ENCODE results near the gene KLK5. TPM values are rescaled to one million over a fixed set of nuclear protein-coding genes. Genes with fewer than 3 reads are reported as not detected.
"Not testable (repeated sequence)": the region's sequence is repeated elsewhere in the genome, so short reads cannot be mapped to it uniquely, and the experiment has no call there.

KLK5 gene
- total RNA-seq, 1 experiment from 2014 or later: not detected

- Histone ChIP-seq H3K36me3 (ENCODE audit: insufficient read depth, low read length) (no peaks in the 10 kb centered on the region), H3K9me2 (replicated peaks; ENCODE audit: insufficient read depth, low read length) (no peaks in the 10 kb centered on the region), H3K4me1 (ENCODE audit: low read length) (no peaks in the 10 kb centered on the region), H2AFZ (ENCODE audit: low read length) (no peak overlapping the region), H3K9me3 (ENCODE audit: low read length) (no peaks in the 10 kb centered on the region), H3K27me3 (ENCODE audit: low read length) (no peaks in the 10 kb centered on the region), H3K27ac (ENCODE audit: low read length) (no peak overlapping the region), H3K9ac (ENCODE audit: low read length) (no peak overlapping the region), H3K79me2 (ENCODE audit: low read length) (no peaks in the 10 kb centered on the region), H3K4me2 (ENCODE audit: low read depth, low read length, poor library complexity, severe bottlenecking) (no peak overlapping the region), H3K4me3 (ENCODE audit: low read length) (no peak overlapping the region), H4K20me1 (ENCODE audit: insufficient read depth, low read depth, low read length) (no peaks in the 10 kb centered on the region)
- no peak for DNase-seq
These were observed 22.9 kb upstream of the KLK5 start for GRCh38 chr19:50975766-50976165.

- H3K36me3 ChIP-seq (ENCODE audit: insufficient read depth, low read length): no peaks in the 10 kb centered on the region
- H4K20me1 ChIP-seq (ENCODE audit: insufficient read depth, low read depth, low read length): no peaks in the 10 kb centered on the region
- no peak overlapping the region for H3K4me3 ChIP-seq (ENCODE audit: low read length)
- no peaks in the 10 kb centered on the region for H3K4me1 ChIP-seq (ENCODE audit: low read length)
- no peak overlapping the region for H3K4me2 ChIP-seq (ENCODE audit: low read depth, low read length, poor library complexity, severe bottlenecking)
- no peaks in the 10 kb centered on the region for H3K9me2 ChIP-seq (replicated peaks; ENCODE audit: insufficient read depth, low read length)
- H3K9ac ChIP-seq (ENCODE audit: low read length): no peak overlapping the region
- no peaks in the 10 kb centered on the region for H3K27me3 ChIP-seq (ENCODE audit: low read length)
- no peak overlapping the region for H2AFZ ChIP-seq (ENCODE audit: low read length)
- no peak overlapping the region for H3K27ac ChIP-seq (ENCODE audit: low read length)
- DNase-seq: no peak
- H3K9me3 ChIP-seq (ENCODE audit: low read length): no peaks in the 10 kb centered on the region
- H3K79me2 ChIP-seq (ENCODE audit: low read length): no peaks in the 10 kb centered on the region
These were observed 22.1 kb upstream of the KLK5 start for GRCh38 chr19:50974702-50975556.

GRCh38 chr19:50972795-50973376, 20.0 kb upstream of the KLK5 start:
- no peaks in the 10 kb centered on the region for H3K9me3 ChIP-seq (ENCODE audit: low read length)
- H3K4me2 ChIP-seq (ENCODE audit: low read depth, low read length, poor library complexity, severe bottlenecking): no peak overlapping the region
- no peaks in the 10 kb centered on the region for H3K4me1 ChIP-seq (ENCODE audit: low read length)
- no peaks in the 10 kb centered on the region for H4K20me1 ChIP-seq (ENCODE audit: insufficient read depth, low read depth, low read length)
- no peak overlapping the region for H2AFZ ChIP-seq (ENCODE audit: low read length)
- no peaks in the 10 kb centered on the region for H3K36me3 ChIP-seq (ENCODE audit: insufficient read depth, low read length)
- no peak overlapping the region for H3K4me3 ChIP-seq (ENCODE audit: low read length)
- no peaks in the 10 kb centered on the region for H3K27me3 ChIP-seq (ENCODE audit: low read length)
- H3K9ac ChIP-seq (ENCODE audit: low read length): no peak overlapping the region
- H3K79me2 ChIP-seq (ENCODE audit: low read length): no peaks in the 10 kb centered on the region
- H3K9me2 ChIP-seq (replicated peaks; ENCODE audit: insufficient read depth, low read length): no peaks in the 10 kb centered on the region
- no peak for DNase-seq
- H3K27ac ChIP-seq (ENCODE audit: low read length): no peak overlapping the region

- not testable (repeated sequence) for DNase-seq; H4K20me1 ChIP-seq (ENCODE audit: insufficient read depth, low read depth, low read length); H3K4me1 ChIP-seq (ENCODE audit: low read length); H3K4me2 ChIP-seq (ENCODE audit: low read depth, low read length, poor library complexity, severe bottlenecking); H3K9me3 ChIP-seq (ENCODE audit: low read length); H3K79me2 ChIP-seq (ENCODE audit: low read length); H2AFZ ChIP-seq (ENCODE audit: low read length); H3K27ac ChIP-seq (ENCODE audit: low read length); H3K9ac ChIP-seq (ENCODE audit: low read length); H3K9me2 ChIP-seq (replicated peaks; ENCODE audit: insufficient read depth, low read length); H3K4me3 ChIP-seq (ENCODE audit: low read length); H3K36me3 ChIP-seq (ENCODE audit: insufficient read depth, low read length); H3K27me3 ChIP-seq (ENCODE audit: low read length)
These were observed 17.0 kb upstream of the KLK5 start for GRCh38 chr19:50969810-50970209.

- Histone ChIP-seq H3K4me3 (ENCODE audit: low read length) (no peak within 1 kb of the TSS), H3K9me2 (replicated peaks; ENCODE audit: insufficient read depth, low read length) (no peaks in the 10 kb centered on the region), H2AFZ (ENCODE audit: low read length) (no peak within 1 kb of the TSS), H3K36me3 (ENCODE audit: insufficient read depth, low read length) (no peaks in the 10 kb centered on the region), H3K4me2 (ENCODE audit: low read depth, low read length, poor library complexity, severe bottlenecking) (no peak within 1 kb of the TSS), H3K4me1 (ENCODE audit: low read length) (no peaks in the 10 kb centered on the region), H3K79me2 (ENCODE audit: low read length) (no peaks in the 10 kb centered on the region), H3K9me3 (ENCODE audit: low read length) (no peaks in the 10 kb centered on the region), H3K27me3 (ENCODE audit: low read length) (no peaks in the 10 kb centered on the region), H3K27ac (ENCODE audit: low read length) (no peak within 1 kb of the TSS), H3K9ac (ENCODE audit: low read length) (no peak within 1 kb of the TSS), H4K20me1 (ENCODE audit: insufficient read depth, low read depth, low read length) (no peaks in the 10 kb centered on the region)
- DNase-seq: no peak
These were observed 16.5 kb upstream of the KLK5 start, which contains the start of gene KLK6 for GRCh38 chr19:50969413-50969760. KLK6 (minus strand) TSS chr19:50969591; CDS start chr19:50968104, 1,487 bp downstream.

- no peak overlapping the region for H3K27ac ChIP-seq (ENCODE audit: low read length)
- H3K36me3 ChIP-seq (ENCODE audit: insufficient read depth, low read length): no peaks in the 10 kb centered on the region
- no peak overlapping the region for H3K4me2 ChIP-seq (ENCODE audit: low read depth, low read length, poor library complexity, severe bottlenecking)
- no peak overlapping the region for H2AFZ ChIP-seq (ENCODE audit: low read length)
- H3K4me3 ChIP-seq (ENCODE audit: low read length): no peak overlapping the region
- no peaks in the 10 kb centered on the region for H3K27me3 ChIP-seq (ENCODE audit: low read length)
- H3K9ac ChIP-seq (ENCODE audit: low read length): no peak overlapping the region
- no peaks in the 10 kb centered on the region for H3K9me3 ChIP-seq (ENCODE audit: low read length)
- no peaks in the 10 kb centered on the region for H4K20me1 ChIP-seq (ENCODE audit: insufficient read depth, low read depth, low read length)
- no peaks in the 10 kb centered on the region for H3K79me2 ChIP-seq (ENCODE audit: low read length)
- DNase-seq: no peak
- no peaks in the 10 kb centered on the region for H3K4me1 ChIP-seq (ENCODE audit: low read length)
- H3K9me2 ChIP-seq (replicated peaks; ENCODE audit: insufficient read depth, low read length): no peaks in the 10 kb centered on the region
These were observed 16.0 kb upstream of the KLK5 start for GRCh38 chr19:50968716-50969412.

GRCh38 chr19:50967929-50968715, 15.3 kb upstream of the KLK5 start:
- Histone ChIP-seq H3K9me3 (ENCODE audit: low read length) (no peaks in the 10 kb centered on the region), H3K4me1 (ENCODE audit: low read length) (no peaks in the 10 kb centered on the region), H2AFZ (ENCODE audit: low read length) (no peak overlapping the region), H4K20me1 (ENCODE audit: insufficient read depth, low read depth, low read length) (no peaks in the 10 kb centered on the region), H3K79me2 (ENCODE audit: low read length) (no peaks in the 10 kb centered on the region), H3K9ac (ENCODE audit: low read length) (no peak overlapping the region), H3K4me2 (ENCODE audit: low read depth, low read length, poor library complexity, severe bottlenecking) (no peak overlapping the region), H3K27me3 (ENCODE audit: low read length) (no peaks in the 10 kb centered on the region), H3K4me3 (ENCODE audit: low read length) (no peak overlapping the region), H3K27ac (ENCODE audit: low read length) (no peak overlapping the region), H3K9me2 (replicated peaks; ENCODE audit: insufficient read depth, low read length) (no peaks in the 10 kb centered on the region), H3K36me3 (ENCODE audit: insufficient read depth, low read length) (no peaks in the 10 kb centered on the region)
- DNase-seq: no peak

- Histone ChIP-seq H3K4me2 (ENCODE audit: low read depth, low read length, poor library complexity, severe bottlenecking) (no peak overlapping the region), H3K9ac (ENCODE audit: low read length) (no peak overlapping the region), H3K9me2 (replicated peaks; ENCODE audit: insufficient read depth, low read length) (no peaks in the 10 kb centered on the region), H3K9me3 (ENCODE audit: low read length) (no peaks in the 10 kb centered on the region; the same call in 1 of the 2 replicates), H3K36me3 (ENCODE audit: insufficient read depth, low read length) (no peaks in the 10 kb centered on the region), H3K79me2 (ENCODE audit: low read length) (no peaks in the 10 kb centered on the region), H3K27ac (ENCODE audit: low read length) (no peak overlapping the region), H3K4me1 (ENCODE audit: low read length) (no peaks in the 10 kb centered on the region), H2AFZ (ENCODE audit: low read length) (no peak overlapping the region), H3K4me3 (ENCODE audit: low read length) (no peak overlapping the region), H3K27me3 (ENCODE audit: low read length) (no peaks in the 10 kb centered on the region), H4K20me1 (ENCODE audit: insufficient read depth, low read depth, low read length) (no peaks in the 10 kb centered on the region)
- DNase-seq: no peak
These were observed 11.4 kb upstream of the KLK5 start for GRCh38 chr19:50964266-50964665.
